RWPE2 (cell line): ENCODE data around the gene TRIO.

Source experiments
- ATAC-seq: fragments of 200-7000 bp; cut with Tn5 transposase; 3 replicates; pipeline ENCODE4 v1.9.1; 2021; ENCODE audit warnings: low read depth
- DNase-seq: peaks from one replicate; pipeline ENCODE4 v3.0.0-alpha.2; 2020; ENCODE audit warnings: low spot score
- H3K27ac ChIP-seq: fragments of 450-650 bp; 2 replicates; pipeline ENCODE4 v1.5.1; 2017; ENCODE audit warnings: mild to moderate bottlenecking; ENCODE audit not compliant: poor library complexity, severe bottlenecking
- H3K27me3 ChIP-seq: fragments of 250-450 bp; sonication (Bioruptor Pico); 2 replicates; pipeline ENCODE4 v1.5.1; 2021; ENCODE audit warnings: mild to moderate bottlenecking, moderate library complexity; ENCODE audit not compliant: insufficient read depth, poor library complexity, severe bottlenecking
- H3K36me3 ChIP-seq: fragments of 250-450 bp; sonication (Bioruptor Pico); 2 replicates; pipeline ENCODE4 v1.5.1; 2020; ENCODE audit warnings: low read depth, mild to moderate bottlenecking, moderate library complexity
- H3K4me1 ChIP-seq: fragments of 250-450 bp; sonication (Bioruptor Pico); 2 replicates; pipeline ENCODE4 v1.5.1; 2021; ENCODE audit warnings: mild to moderate bottlenecking, moderate library complexity; ENCODE audit not compliant: insufficient read depth, poor library complexity, severe bottlenecking
- H3K4me3 ChIP-seq: fragments of 250-450 bp; sonication (Bioruptor Pico); 2 replicates; pipeline ENCODE4 v1.5.1; 2021; ENCODE audit warnings: mild to moderate bottlenecking, moderate library complexity; ENCODE audit not compliant: severe bottlenecking
- H3K9me3 ChIP-seq: fragments of 250-450 bp; sonication (Bioruptor Pico); 2 replicates; pipeline ENCODE4 v1.5.1; 2021; ENCODE audit warnings: mild to moderate bottlenecking, moderate library complexity; ENCODE audit not compliant: severe bottlenecking
- CTCF ChIP-seq: fragments of 450-650 bp; IDR thresholded peaks from one replicate; pipeline ENCODE4 v1.5.1; 2017; ENCODE audit warnings: mild to moderate bottlenecking, moderate library complexity; ENCODE audit not compliant: poor library complexity, severe bottlenecking

Gene TRIO

GRCh38 chr5:14172149-14172795, 29.1 kb downstream of the TRIO start:
- no peaks in the 10 kb centered on the region for H3K9me3 ChIP-seq
- no peak for TF ChIP-seq CTCF
- H3K4me3 ChIP-seq: no peak overlapping the region
- ATAC-seq: no peak
- no peak for DNase-seq
- H3K36me3 ChIP-seq: no peaks in the 10 kb centered on the region
- H3K27ac ChIP-seq: peak overlapping the region; percentile 98
- no peaks in the 10 kb centered on the region for H3K27me3 ChIP-seq
- peaks cover 88% of the 10 kb centered on the region for H3K4me1 ChIP-seq

- Histone ChIP-seq H3K27me3 (no peaks in the 10 kb centered on the region), H3K27ac (peak overlapping the region; percentile 98), H3K4me3 (no peak overlapping the region), H3K9me3 (no peaks in the 10 kb centered on the region), H3K36me3 (no peaks in the 10 kb centered on the region), H3K4me1 (peaks cover 88% of the 10 kb centered on the region)
- DNase-seq: no peak
- no peak for TF ChIP-seq CTCF
- ATAC-seq: peak; percentile 4; the same call in 2 of the 3 replicates
These were observed 30.5 kb downstream of the TRIO start for GRCh38 chr5:14173377-14174229.

- H3K9me3 ChIP-seq: no peaks in the 10 kb centered on the region
- ATAC-seq (peak; percentile 38), DNase-seq (no peak)
- no peak for TF ChIP-seq CTCF
- H3K27me3 ChIP-seq: no peaks in the 10 kb centered on the region
- H3K36me3 ChIP-seq: no peaks in the 10 kb centered on the region
- peak overlapping the region; percentile 98 for H3K27ac ChIP-seq
- H3K4me1 ChIP-seq: peaks cover 91% of the 10 kb centered on the region
- no peak overlapping the region for H3K4me3 ChIP-seq
These were observed 31.1 kb downstream of the TRIO start for GRCh38 chr5:14174230-14174636.

GRCh38 chr5:14175381-14175780, 32.2 kb downstream of the TRIO start:
- no peaks in the 10 kb centered on the region for H3K36me3 ChIP-seq
- H3K9me3 ChIP-seq: no peaks in the 10 kb centered on the region
- no peak overlapping the region for H3K4me3 ChIP-seq
- H3K27ac ChIP-seq: peak overlapping the region; percentile 98
- H3K4me1 ChIP-seq: peaks cover 91% of the 10 kb centered on the region
- no peaks in the 10 kb centered on the region for H3K27me3 ChIP-seq
- DNase-seq (no peak), ATAC-seq (no peak)
- TF ChIP-seq CTCF: no peak
